ENCODE data around the gene STAT6. TPM values are rescaled to one million over a fixed set of nuclear protein-coding genes. Genes with fewer than 3 reads are reported as not detected.
"Not testable (repeated sequence)": the region's sequence is repeated elsewhere in the genome, so short reads cannot be mapped to it uniquely, and the experiment has no call there.

The STAT6 gene
- total and polyA plus RNA-seq, 8 donors, result 137 to 237 (median 173) TPM

DNA sequence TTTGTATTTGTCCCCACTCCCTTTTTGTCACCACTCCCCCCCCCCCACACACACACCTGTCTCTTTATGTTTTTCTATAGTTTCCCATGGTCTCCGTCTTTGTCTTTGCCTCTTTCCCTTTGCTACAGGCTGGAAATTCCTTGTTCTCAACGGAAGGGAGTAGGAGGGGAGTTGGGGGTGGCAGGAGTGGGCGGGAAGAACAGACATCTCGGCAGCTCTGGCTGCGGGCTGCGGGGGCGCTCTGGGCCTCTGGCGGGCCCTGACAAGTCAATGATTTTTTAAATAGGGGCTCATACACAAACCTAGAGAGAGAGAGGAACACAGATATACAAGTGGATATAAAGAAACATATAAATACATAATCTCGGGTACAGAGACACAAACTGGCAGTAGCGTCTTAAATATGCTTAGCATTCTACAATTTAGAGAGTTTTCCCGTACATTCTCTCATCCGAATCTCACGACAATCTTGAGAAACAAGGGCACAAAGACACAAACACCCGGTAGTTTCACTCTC lies 24.6 kb downstream of the STAT6 start:
- ATAC-seq, result no peak
- peaks cover 0 to 8% of the 10 kb centered on the region in 2 donors for H3K36me3 ChIP-seq
- peak overlapping the region; percentile 97 to 100 for H3K27ac ChIP-seq
- DNase-seq, result peak; percentile 71 to 92 (median 80)
- TF ChIP-seq, protein P1, sequence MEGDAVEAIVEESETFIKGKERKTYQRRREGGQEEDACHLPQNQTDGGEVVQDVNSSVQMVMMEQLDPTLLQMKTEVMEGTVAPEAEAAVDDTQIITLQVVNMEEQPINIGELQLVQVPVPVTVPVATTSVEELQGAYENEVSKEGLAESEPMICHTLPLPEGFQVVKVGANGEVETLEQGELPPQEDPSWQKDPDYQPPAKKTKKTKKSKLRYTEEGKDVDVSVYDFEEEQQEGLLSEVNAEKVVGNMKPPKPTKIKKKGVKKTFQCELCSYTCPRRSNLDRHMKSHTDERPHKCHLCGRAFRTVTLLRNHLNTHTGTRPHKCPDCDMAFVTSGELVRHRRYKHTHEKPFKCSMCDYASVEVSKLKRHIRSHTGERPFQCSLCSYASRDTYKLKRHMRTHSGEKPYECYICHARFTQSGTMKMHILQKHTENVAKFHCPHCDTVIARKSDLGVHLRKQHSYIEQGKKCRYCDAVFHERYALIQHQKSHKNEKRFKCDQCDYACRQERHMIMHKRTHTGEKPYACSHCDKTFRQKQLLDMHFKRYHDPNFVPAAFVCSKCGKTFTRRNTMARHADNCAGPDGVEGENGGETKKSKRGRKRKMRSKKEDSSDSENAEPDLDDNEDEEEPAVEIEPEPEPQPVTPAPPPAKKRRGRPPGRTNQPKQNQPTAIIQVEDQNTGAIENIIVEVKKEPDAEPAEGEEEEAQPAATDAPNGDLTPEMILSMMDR (IDR thresholded peaks at IDR 0.05), result peak in 1 of 2 donors; percentile 17
- H3K4me3 ChIP-seq, result peak overlapping the region; percentile 79 to 80
- no peaks in the 10 kb centered on the region for H3K9me3 ChIP-seq
- intact Hi-C loops (cut with DNase I), result no loop called here
- H3K4me1 ChIP-seq, result peaks cover 23 to 45% of the 10 kb centered on the region in 2 donors
- H3K27me3 ChIP-seq, result peaks cover 0 to 6% of the 10 kb centered on the region in 2 donors

DNA sequence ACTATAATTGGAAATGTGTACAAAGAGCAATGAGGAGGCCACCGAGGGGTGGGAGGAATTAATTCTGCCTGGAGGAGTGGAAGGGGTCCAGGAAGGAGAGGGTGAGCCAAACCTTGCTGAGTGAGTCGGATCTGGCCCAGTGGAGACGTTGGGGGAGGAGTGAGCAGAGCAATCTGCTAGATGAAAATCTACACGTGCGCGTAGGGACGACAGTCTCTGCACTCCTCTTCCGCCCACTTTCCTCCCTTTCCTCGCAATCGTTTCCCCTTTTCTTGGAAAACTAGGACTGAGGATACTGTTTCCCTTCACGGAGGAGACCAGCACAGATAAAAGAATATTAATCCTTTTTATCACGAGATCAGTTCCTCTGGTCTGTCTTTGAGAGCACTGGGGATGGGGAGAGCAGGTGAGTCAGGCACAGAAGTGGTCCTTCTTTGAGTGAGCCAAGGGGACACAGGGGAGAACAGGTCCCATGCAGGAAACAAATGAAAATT lies 25.1 kb downstream of the STAT6 start:
- intact Hi-C loops (cut with DNase I), result no loop called here
- Histone ChIP-seq H3K27ac (peak overlapping the region; percentile 97 to 100), H3K9me3 (no peaks in the 10 kb centered on the region), H3K36me3 (peaks cover 0 to 3% of the 10 kb centered on the region in 2 donors), H3K4me3 (peak overlapping the region; percentile 79 to 80), H3K4me1 (peaks cover 18 to 40% of the 10 kb centered on the region in 2 donors), H3K27me3 (peaks cover 0 to 6% of the 10 kb centered on the region in 2 donors)
- TF ChIP-seq, protein P1 (IDR thresholded peaks at IDR 0.05), result no peak
- DNase-seq (peak in 2 of 4 donors; percentile 72 to 87), ATAC-seq (no peak)

DNA sequence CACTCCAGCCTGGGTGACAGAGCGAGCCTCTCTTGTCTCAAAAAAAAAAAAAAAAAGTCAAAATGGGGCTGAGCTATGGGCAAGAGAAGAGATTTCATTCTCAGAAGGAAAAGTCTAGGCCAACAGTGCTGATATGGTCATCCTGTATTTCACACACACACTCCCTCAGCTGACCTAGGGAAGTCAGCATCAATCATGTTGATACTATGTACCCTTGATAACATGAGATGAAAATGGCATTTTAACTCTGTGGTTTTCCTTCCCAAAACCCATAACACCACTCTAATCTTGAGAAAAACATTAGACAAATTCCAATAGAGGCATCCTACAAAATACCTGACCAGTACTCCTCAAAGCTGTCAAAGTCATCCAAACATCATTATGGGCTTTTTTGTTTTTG lies 30.3 kb downstream of the STAT6 start:
- H3K27me3 ChIP-seq, result no peaks in the 10 kb centered on the region
- ATAC-seq (no peak), DNase-seq (no peak)
- no peaks in the 10 kb centered on the region for H3K9me3 ChIP-seq
- TF ChIP-seq, protein P1 (IDR thresholded peaks at IDR 0.05), result no peak
- H3K4me1 ChIP-seq, result peaks cover 16 to 23% of the 10 kb centered on the region in 2 donors
- intact Hi-C loops (cut with DNase I), result no loop called here
- H3K4me3 ChIP-seq, result no peak overlapping the region
- H3K36me3 ChIP-seq, result no peaks in the 10 kb centered on the region
- H3K27ac ChIP-seq, result no peak overlapping the region

DNA sequence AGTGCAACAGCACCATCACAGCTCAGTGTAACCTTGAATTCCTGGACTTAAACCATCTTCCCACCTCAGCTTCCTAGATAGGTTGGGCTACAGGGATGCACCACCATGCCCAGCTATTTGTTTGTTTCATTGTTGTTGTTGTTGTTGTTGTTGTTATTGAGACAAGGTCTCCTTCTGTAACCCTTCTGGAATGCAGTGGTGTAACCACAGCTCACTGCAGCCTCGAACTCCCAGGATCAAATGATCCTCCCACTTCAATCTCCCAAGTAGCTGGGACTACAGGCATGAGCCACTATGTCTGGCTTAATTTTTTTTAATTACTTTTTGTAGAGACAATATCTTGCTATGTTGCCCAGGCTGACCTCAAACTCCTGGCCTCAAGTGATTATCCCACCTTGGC lies 31.3 kb downstream of the STAT6 start:
- Histone ChIP-seq H3K27ac (peak overlapping the region; percentile 87 to 90), H3K27me3 (no peaks in the 10 kb centered on the region), H3K4me3 (no peak overlapping the region), H3K36me3 (no peaks in the 10 kb centered on the region), H3K9me3 (no peaks in the 10 kb centered on the region), H3K4me1 (peaks cover 10 to 20% of the 10 kb centered on the region in 2 donors)
- TF ChIP-seq, protein P1 (IDR thresholded peaks at IDR 0.05), result no peak
- DNase-seq (no peak), ATAC-seq (no peak)
- intact Hi-C loops (cut with DNase I), result no loop called here

- Histone ChIP-seq H3K4me1 (peaks cover 10 to 20% of the 10 kb centered on the region in 2 donors), H3K4me3 (peak within 1 kb of the TSS; percentile 77 to 90), H3K9me3 (no peaks in the 10 kb centered on the region), H3K27ac (peak within 1 kb of the TSS; percentile 87 to 90), H3K36me3 (no peaks in the 10 kb centered on the region), H3K27me3 (no peaks in the 10 kb centered on the region)
- TF ChIP-seq, protein P1 (IDR thresholded peaks at IDR 0.05), result peak in 1 of 2 donors; percentile 9
- DNase-seq (peak; percentile 94 to 100 (median 98)), ATAC-seq (peak; percentile 99)
- intact Hi-C loops (cut with DNase I), result no loop called here
Observed at GRCh38 chr12:57078519-57079404, 32.4 kb downstream of the STAT6 start, which contains the start of gene NEMP1. Gene NEMP1, minus strand, starts transcription at chr12:57078791. Its CDS starts 46 bp downstream, at chr12:57078745.

GRCh38 chr12:57073566-57074450 lies 37.4 kb downstream of the STAT6 start:
- intact Hi-C loops (cut with DNase I); DNase-seq; ATAC-seq; H3K9me3 ChIP-seq; H3K27ac ChIP-seq; H3K4me3 ChIP-seq; H3K27me3 ChIP-seq: not testable (repeated sequence)
- peaks cover 13 to 21% of the 10 kb centered on the region in 2 donors for H3K4me1 ChIP-seq
- H3K36me3 ChIP-seq, result peaks cover 0 to 23% of the 10 kb centered on the region in 2 donors

Measured in left lung (tissue), 10 donors.